ENCODE results near the gene TAL1.

TAL1 gene

GRCh38 chr1:47184090-47184821, 47.8 kb downstream of the TAL1 start:
- Histone ChIP-seq H3F3A (ENCODE audit: low read depth) (no peaks in the 10 kb centered on the region), H3K36me3 (ENCODE audit: insufficient read depth, low read length) (no peaks in the 10 kb centered on the region), H3K4me2 (ENCODE audit: low read depth, low read length, poor library complexity, severe bottlenecking) (no peak overlapping the region), H3K9me3 (ENCODE audit: insufficient read depth, low read depth, low read length) (no peaks in the 10 kb centered on the region), H3K9me2 (replicated peaks; ENCODE audit: low read depth, low read length) (no peaks in the 10 kb centered on the region), H3K4me3 (ENCODE audit: low read length, poor library complexity, severe bottlenecking) (no peak overlapping the region), H3K27me3 (ENCODE audit: insufficient read depth, low read length, poor library complexity, severe bottlenecking) (no peaks in the 10 kb centered on the region), H4K20me1 (ENCODE audit: insufficient read depth, low read length, poor library complexity, severe bottlenecking) (no peaks in the 10 kb centered on the region), H3K9ac (ENCODE audit: low read depth, low read length, poor library complexity, severe bottlenecking) (no peak overlapping the region), H3K4me1 (ENCODE audit: insufficient read depth, low read length, poor library complexity, severe bottlenecking) (peaks cover 6% of the 10 kb centered on the region), H3K79me2 (ENCODE audit: insufficient read depth, low read length) (no peaks in the 10 kb centered on the region), H2AFZ (ENCODE audit: low read length) (no peak overlapping the region)
- TF ChIP-seq EZH2phosphoT487 (IDR thresholded peaks at IDR 0.05; ENCODE audit: borderline replicate concordance) (no peak), CTCF (conservative IDR thresholded peaks at IDR 0.05; ENCODE audit: low read length) (no peak)

DNA sequence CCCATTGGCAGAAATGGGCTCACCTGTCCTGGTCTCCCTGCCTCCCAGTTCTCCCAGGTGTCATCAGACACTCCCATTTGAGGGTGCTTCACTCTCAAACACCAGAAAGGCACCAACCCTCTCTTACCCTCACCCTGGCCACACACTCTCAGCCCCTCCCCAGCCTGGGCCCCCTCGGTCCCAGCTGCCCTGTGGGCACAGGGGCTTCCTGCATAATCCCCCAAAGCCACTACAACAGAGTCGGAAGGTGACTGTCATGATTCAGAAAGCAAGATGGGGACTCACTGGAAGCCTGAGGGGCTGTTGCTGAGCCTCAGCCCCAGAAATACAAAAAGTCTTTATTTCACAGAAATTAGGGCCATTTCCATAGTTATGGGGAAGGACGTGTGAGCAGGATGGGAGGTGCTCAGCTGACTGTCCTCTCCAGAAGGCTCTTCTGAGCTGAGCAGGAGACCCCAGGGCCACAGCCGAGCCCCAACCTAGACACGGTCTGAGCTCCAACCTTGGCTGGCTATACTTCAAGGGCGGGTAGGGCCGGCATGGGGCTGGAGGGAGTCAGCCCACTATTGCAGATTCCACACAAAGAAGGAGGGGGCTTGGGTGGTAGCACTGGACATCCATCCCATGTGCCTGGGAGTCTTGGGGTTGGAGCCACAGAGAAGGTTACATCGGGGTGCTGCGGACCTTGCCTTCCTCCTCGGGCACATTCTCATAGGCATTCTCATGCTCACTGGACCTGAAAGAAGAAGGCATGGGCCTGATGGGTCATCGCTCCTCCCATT, 48.5 kb downstream of the TAL1 start:
- Histone ChIP-seq H3K9me2 (replicated peaks; ENCODE audit: low read depth, low read length) (no peaks in the 10 kb centered on the region), H3K9me3 (ENCODE audit: insufficient read depth, low read depth, low read length) (no peaks in the 10 kb centered on the region), H3K4me2 (ENCODE audit: low read depth, low read length, poor library complexity, severe bottlenecking) (no peak overlapping the region), H3K27me3 (ENCODE audit: insufficient read depth, low read length, poor library complexity, severe bottlenecking) (no peaks in the 10 kb centered on the region), H3K4me3 (ENCODE audit: low read length, poor library complexity, severe bottlenecking) (no peak overlapping the region), H3K9ac (ENCODE audit: low read depth, low read length, poor library complexity, severe bottlenecking) (no peak overlapping the region), H3K36me3 (ENCODE audit: insufficient read depth, low read length) (no peaks in the 10 kb centered on the region), H3F3A (ENCODE audit: low read depth) (no peaks in the 10 kb centered on the region), H3K79me2 (ENCODE audit: insufficient read depth, low read length) (no peaks in the 10 kb centered on the region), H3K4me1 (ENCODE audit: insufficient read depth, low read length, poor library complexity, severe bottlenecking) (peaks cover 10% of the 10 kb centered on the region), H2AFZ (ENCODE audit: low read length) (no peak overlapping the region), H4K20me1 (ENCODE audit: insufficient read depth, low read length, poor library complexity, severe bottlenecking) (no peaks in the 10 kb centered on the region)
- TF ChIP-seq CTCF (conservative IDR thresholded peaks at IDR 0.05; ENCODE audit: low read length), result no peak
- TF ChIP-seq EZH2phosphoT487 (IDR thresholded peaks at IDR 0.05; ENCODE audit: borderline replicate concordance), result no peak

GRCh38 chr1:47182676-47183235, 49.3 kb downstream of the TAL1 start:
- Histone ChIP-seq H3K9me2 (replicated peaks; ENCODE audit: low read depth, low read length) (no peaks in the 10 kb centered on the region), H3K4me1 (ENCODE audit: insufficient read depth, low read length, poor library complexity, severe bottlenecking) (peaks cover 12% of the 10 kb centered on the region), H3K27me3 (ENCODE audit: insufficient read depth, low read length, poor library complexity, severe bottlenecking) (no peaks in the 10 kb centered on the region), H3K36me3 (ENCODE audit: insufficient read depth, low read length) (no peaks in the 10 kb centered on the region), H3K4me2 (ENCODE audit: low read depth, low read length, poor library complexity, severe bottlenecking) (no peak overlapping the region), H3K79me2 (ENCODE audit: insufficient read depth, low read length) (no peaks in the 10 kb centered on the region), H3F3A (ENCODE audit: low read depth) (no peaks in the 10 kb centered on the region), H4K20me1 (ENCODE audit: insufficient read depth, low read length, poor library complexity, severe bottlenecking) (no peaks in the 10 kb centered on the region), H3K9me3 (ENCODE audit: insufficient read depth, low read depth, low read length) (no peaks in the 10 kb centered on the region), H3K4me3 (ENCODE audit: low read length, poor library complexity, severe bottlenecking) (no peak overlapping the region), H3K9ac (ENCODE audit: low read depth, low read length, poor library complexity, severe bottlenecking) (no peak overlapping the region), H2AFZ (ENCODE audit: low read length) (no peak overlapping the region)
- TF ChIP-seq EZH2phosphoT487 (IDR thresholded peaks at IDR 0.05; ENCODE audit: borderline replicate concordance) (no peak), CTCF (conservative IDR thresholded peaks at IDR 0.05; ENCODE audit: low read length) (no peak)
